HepG2 (cell line): ENCODE data around the gene NEMF. TPM values are rescaled to one million over a fixed set of nuclear protein-coding genes. Genes with fewer than 3 reads are reported as not detected.

Source experiments
- ARNTL ChIP-seq: sonication (generic); formaldehyde crosslinking; IDR thresholded peaks from 2 replicates; pipeline ENCODE4 v1.4.0; 2020; ENCODE audit warnings: mild to moderate bottlenecking, missing genetic modification reagents
- DNMT3B ChIP-seq: conservative IDR thresholded peaks from 2 replicates; pipeline ENCODE4 v1.6.1; 2016; ENCODE audit warnings: missing biosample characterization, control low read depth
- GFI1 ChIP-seq: sonication (generic); formaldehyde crosslinking; IDR thresholded peaks from 2 replicates; pipeline ENCODE4 v1.5.0; 2020; ENCODE audit warnings: missing genetic modification reagents, mild to moderate bottlenecking, borderline replicate concordance
- HIC2 ChIP-seq: sonication (generic); formaldehyde crosslinking; IDR thresholded peaks from 2 replicates; pipeline ENCODE4 v1.9.0; 2022; ENCODE audit warnings: low read depth, missing genetic modification reagents
- KDM6A ChIP-seq: IDR thresholded peaks from 2 replicates; pipeline ENCODE4 v1.6.1; 2016; ENCODE audit warnings: low read depth
- PAX8 ChIP-seq: sonication (generic); formaldehyde crosslinking; IDR thresholded peaks from 2 replicates; pipeline ENCODE4 v1.8.0; 2022; ENCODE audit warnings: mild to moderate bottlenecking, missing genetic modification reagents, borderline replicate concordance
- PHB2 ChIP-seq: fragments of 450-650 bp; IDR thresholded peaks from 2 replicates; pipeline ENCODE4 v1.6.1; 2018; ENCODE audit not compliant: partially characterized antibody
- SIX1 ChIP-seq: sonication (generic); formaldehyde crosslinking; IDR thresholded peaks from 2 replicates; pipeline ENCODE4 v1.4.0; 2020; ENCODE audit warnings: missing genetic modification reagents, borderline replicate concordance
- TAF1 ChIP-seq: sonication (generic); formaldehyde crosslinking; IDR thresholded peaks from 2 replicates; pipeline ENCODE4 v1.4.0; 2020; ENCODE audit warnings: missing genetic modification reagents
- XRCC5 ChIP-seq: fragments of 200-400 bp; formaldehyde crosslinking; optimal IDR thresholded peaks from 2 replicates; pipeline ENCODE3; 2017; ENCODE audit warnings: mild to moderate bottlenecking, low read length
- ZNF143 ChIP-seq: sonication (generic); formaldehyde crosslinking; IDR thresholded peaks from 2 replicates; pipeline ENCODE4 v1.4.0; 2020; ENCODE audit warnings: missing genetic modification reagents
- ZNF180 ChIP-seq: sonication (generic); formaldehyde crosslinking; IDR thresholded peaks from 2 replicates; pipeline ENCODE4 v1.4.0; 2020; ENCODE audit warnings: low read depth, missing genetic modification reagents, borderline replicate concordance
- ZNF674 ChIP-seq: sonication (generic); formaldehyde crosslinking; IDR thresholded peaks from 2 replicates; pipeline ENCODE4 v1.5.0; 2020; ENCODE audit warnings: low read depth, mild to moderate bottlenecking, missing genetic modification reagents
- polyA plus RNA-seq, 8 experiments: library from polyadenylated mRNA; depleted of rRNA in 3 of 8; stranded (reverse) in 7 of 8; unstranded in 1 of 8; fragments of >200 nt; fragmentation: Illumina TruSeq in 4 of 8; extraction: Trizol in 4 of 8; gene quantifications; 2 replicates each; pipeline versions ENCODE4 v1.2.1 to v1.2.3, GENCODE V29; 2011 to 2016; ENCODE audit warnings: low read depth in 4 of 8, missing spikeins in 1 of 8, mixed read lengths in 1 of 8; ENCODE audit not compliant: insufficient read depth in 1 of 8
- total RNA-seq, 5 experiments: library from RNA; depleted of rRNA; stranded (reverse); fragments of >200 nt; fragmentation: Illumina TruSeq; extraction: Trizol; gene quantifications; 2 replicates each; pipeline ENCODE4 v1.2.3, GENCODE V29; 2016; ENCODE audit warnings: low read depth in 1 of 5
- TF ChIP-seq, protein P1 (sequence below): sonication (generic); formaldehyde crosslinking; conservative IDR thresholded peaks from 2 replicates; pipeline ENCODE4 v1.4.0; 2020; ENCODE audit warnings: missing genetic modification reagents
- TF ChIP-seq, protein P2 (sequence below): sonication (generic); formaldehyde crosslinking; IDR thresholded peaks from 2 replicates; pipeline ENCODE4 v1.5.1; 2020; ENCODE audit warnings: mild to moderate bottlenecking, moderate library complexity, missing genetic modification reagents
- TF ChIP-seq, protein P3 (sequence below): sonication (generic); formaldehyde crosslinking; IDR thresholded peaks from 2 replicates; pipeline ENCODE4 v1.4.0; 2020; ENCODE audit warnings: missing genetic modification reagents, borderline replicate concordance
- TF ChIP-seq, protein P4 (sequence below): sonication (generic); formaldehyde crosslinking; IDR thresholded peaks from 2 replicates; pipeline ENCODE4 v1.4.0; 2020; ENCODE audit warnings: missing genetic modification reagents
- TF ChIP-seq, protein P5 (sequence below): sonication (generic); formaldehyde crosslinking; IDR thresholded peaks from 2 replicates; pipeline ENCODE4 v1.4.0; 2020; ENCODE audit warnings: missing genetic modification reagents

Gene NEMF
- total and polyA plus RNA-seq, 2 of the 13 experiments (the other 11 are each of a cell fraction or from before 2014, with no cell fraction given) = 21.3 to 57.9 TPM

- TF ChIP-seq, protein P1, sequence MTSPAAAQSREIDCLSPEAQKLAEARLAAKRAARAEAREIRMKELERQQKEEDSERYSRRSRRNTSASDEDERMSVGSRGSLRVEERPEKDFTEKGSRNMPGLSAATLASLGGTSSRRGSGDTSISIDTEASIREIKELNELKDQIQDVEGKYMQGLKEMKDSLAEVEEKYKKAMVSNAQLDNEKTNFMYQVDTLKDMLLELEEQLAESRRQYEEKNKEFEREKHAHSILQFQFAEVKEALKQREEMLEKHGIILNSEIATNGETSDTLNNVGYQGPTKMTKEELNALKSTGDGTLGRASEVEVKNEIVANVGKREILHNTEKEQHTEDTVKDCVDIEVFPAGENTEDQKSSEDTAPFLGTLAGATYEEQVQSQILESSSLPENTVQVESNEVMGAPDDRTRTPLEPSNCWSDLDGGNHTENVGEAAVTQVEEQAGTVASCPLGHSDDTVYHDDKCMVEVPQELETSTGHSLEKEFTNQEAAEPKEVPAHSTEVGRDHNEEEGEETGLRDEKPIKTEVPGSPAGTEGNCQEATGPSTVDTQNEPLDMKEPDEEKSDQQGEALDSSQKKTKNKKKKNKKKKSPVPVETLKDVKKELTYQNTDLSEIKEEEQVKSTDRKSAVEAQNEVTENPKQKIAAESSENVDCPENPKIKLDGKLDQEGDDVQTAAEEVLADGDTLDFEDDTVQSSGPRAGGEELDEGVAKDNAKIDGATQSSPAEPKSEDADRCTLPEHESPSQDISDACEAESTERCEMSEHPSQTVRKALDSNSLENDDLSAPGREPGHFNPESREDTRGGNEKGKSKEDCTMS (CRISPR knock-in tag) = no peak
- TF ChIP-seq, protein P2, sequence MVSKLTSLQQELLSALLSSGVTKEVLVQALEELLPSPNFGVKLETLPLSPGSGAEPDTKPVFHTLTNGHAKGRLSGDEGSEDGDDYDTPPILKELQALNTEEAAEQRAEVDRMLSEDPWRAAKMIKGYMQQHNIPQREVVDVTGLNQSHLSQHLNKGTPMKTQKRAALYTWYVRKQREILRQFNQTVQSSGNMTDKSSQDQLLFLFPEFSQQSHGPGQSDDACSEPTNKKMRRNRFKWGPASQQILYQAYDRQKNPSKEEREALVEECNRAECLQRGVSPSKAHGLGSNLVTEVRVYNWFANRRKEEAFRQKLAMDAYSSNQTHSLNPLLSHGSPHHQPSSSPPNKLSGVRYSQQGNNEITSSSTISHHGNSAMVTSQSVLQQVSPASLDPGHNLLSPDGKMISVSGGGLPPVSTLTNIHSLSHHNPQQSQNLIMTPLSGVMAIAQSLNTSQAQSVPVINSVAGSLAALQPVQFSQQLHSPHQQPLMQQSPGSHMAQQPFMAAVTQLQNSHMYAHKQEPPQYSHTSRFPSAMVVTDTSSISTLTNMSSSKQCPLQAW = peak; percentile 67; the same call in 1 of the 2 replicates
- TF ChIP-seq, protein P3, sequence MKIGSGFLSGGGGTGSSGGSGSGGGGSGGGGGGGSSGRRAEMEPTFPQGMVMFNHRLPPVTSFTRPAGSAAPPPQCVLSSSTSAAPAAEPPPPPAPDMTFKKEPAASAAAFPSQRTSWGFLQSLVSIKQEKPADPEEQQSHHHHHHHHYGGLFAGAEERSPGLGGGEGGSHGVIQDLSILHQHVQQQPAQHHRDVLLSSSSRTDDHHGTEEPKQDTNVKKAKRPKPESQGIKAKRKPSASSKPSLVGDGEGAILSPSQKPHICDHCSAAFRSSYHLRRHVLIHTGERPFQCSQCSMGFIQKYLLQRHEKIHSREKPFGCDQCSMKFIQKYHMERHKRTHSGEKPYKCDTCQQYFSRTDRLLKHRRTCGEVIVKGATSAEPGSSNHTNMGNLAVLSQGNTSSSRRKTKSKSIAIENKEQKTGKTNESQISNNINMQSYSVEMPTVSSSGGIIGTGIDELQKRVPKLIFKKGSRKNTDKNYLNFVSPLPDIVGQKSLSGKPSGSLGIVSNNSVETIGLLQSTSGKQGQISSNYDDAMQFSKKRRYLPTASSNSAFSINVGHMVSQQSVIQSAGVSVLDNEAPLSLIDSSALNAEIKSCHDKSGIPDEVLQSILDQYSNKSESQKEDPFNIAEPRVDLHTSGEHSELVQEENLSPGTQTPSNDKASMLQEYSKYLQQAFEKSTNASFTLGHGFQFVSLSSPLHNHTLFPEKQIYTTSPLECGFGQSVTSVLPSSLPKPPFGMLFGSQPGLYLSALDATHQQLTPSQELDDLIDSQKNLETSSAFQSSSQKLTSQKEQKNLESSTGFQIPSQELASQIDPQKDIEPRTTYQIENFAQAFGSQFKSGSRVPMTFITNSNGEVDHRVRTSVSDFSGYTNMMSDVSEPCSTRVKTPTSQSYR = no peak
- TF ChIP-seq ARNTL (CRISPR knock-in tag) = peak; percentile 82
- TF ChIP-seq, protein P4, sequence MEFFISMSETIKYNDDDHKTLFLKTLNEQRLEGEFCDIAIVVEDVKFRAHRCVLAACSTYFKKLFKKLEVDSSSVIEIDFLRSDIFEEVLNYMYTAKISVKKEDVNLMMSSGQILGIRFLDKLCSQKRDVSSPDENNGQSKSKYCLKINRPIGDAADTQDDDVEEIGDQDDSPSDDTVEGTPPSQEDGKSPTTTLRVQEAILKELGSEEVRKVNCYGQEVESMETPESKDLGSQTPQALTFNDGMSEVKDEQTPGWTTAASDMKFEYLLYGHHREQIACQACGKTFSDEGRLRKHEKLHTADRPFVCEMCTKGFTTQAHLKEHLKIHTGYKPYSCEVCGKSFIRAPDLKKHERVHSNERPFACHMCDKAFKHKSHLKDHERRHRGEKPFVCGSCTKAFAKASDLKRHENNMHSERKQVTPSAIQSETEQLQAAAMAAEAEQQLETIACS (CRISPR knock-in tag) = no peak
- peak; percentile 93 for TF ChIP-seq TAF1
- no peak for TF ChIP-seq PAX8 (CRISPR knock-in tag)
- TF ChIP-seq DNMT3B (CRISPR knock-in tag) = no peak
- no peak for TF ChIP-seq ZNF143
- no peak; the same call in 1 of the 2 replicates for TF ChIP-seq KDM6A (CRISPR knock-in tag)
- TF ChIP-seq ZNF674 = no peak
- peak; percentile 51; the same call in 1 of the 2 replicates for TF ChIP-seq HIC2 (CRISPR knock-in tag)
- no peak for TF ChIP-seq PHB2
- peak; percentile 72 for TF ChIP-seq XRCC5
- no peak for TF ChIP-seq SIX1 (CRISPR knock-in tag)
- no peak for TF ChIP-seq ZNF180 (CRISPR knock-in tag)
- TF ChIP-seq GFI1 (CRISPR knock-in tag) = peak; percentile 79
- TF ChIP-seq, protein P5, sequence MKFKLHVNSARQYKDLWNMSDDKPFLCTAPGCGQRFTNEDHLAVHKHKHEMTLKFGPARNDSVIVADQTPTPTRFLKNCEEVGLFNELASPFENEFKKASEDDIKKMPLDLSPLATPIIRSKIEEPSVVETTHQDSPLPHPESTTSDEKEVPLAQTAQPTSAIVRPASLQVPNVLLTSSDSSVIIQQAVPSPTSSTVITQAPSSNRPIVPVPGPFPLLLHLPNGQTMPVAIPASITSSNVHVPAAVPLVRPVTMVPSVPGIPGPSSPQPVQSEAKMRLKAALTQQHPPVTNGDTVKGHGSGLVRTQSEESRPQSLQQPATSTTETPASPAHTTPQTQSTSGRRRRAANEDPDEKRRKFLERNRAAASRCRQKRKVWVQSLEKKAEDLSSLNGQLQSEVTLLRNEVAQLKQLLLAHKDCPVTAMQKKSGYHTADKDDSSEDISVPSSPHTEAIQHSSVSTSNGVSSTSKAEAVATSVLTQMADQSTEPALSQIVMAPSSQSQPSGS = peak; percentile 27
Measured at GRCh38 chr14:49892636-49893308, 40.2 kb upstream of the NEMF start, which contains the start of gene ARF6 (continued).
